Measurements from ENCODE around the gene TBX21.

The TBX21 gene

DNA sequence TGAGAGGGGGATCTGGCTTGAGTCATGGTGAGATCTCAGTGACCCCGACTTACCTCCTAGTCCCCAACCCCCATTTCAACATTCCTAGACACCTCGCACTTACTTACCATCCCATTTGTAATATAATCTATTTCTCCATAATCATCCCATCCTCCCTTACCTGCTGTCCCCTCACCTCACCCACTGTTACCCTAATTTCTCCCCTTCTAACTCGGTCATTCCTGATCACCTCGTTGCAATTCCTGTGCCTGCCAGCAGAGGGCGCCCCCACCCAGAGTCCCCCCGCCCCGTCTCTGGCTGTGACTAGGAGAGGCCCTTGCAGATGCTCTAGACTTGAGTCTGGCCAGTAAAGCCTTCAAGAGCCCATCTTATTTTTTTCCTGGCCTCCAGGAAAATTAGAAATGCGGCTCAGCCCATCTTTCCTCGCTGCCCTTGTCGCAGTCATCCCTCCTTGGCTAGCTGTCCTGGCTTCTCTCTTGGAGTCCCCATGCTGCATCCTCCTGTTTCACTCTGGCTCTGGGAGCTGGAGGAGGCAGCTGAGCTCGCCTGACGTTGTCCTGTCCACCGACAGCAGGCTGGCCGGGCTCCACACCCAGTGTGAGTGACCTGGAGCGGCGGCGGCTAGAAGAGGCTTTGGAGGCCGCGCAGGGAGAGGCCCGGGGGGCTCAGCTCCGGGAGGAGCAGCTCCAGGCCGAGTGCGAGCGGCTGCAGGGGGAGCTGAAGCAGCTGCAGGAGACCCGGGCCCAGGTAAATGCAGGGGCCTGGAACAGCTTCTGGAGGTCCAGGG is 34.1 kb upstream of the TBX21 start:
- DNase-seq (ENCODE audit: low read depth), result peak; percentile 63
- no peak overlapping the region for H3K4me3 ChIP-seq (ENCODE audit: low read depth, low read length)
- TF ChIP-seq, protein P1, sequence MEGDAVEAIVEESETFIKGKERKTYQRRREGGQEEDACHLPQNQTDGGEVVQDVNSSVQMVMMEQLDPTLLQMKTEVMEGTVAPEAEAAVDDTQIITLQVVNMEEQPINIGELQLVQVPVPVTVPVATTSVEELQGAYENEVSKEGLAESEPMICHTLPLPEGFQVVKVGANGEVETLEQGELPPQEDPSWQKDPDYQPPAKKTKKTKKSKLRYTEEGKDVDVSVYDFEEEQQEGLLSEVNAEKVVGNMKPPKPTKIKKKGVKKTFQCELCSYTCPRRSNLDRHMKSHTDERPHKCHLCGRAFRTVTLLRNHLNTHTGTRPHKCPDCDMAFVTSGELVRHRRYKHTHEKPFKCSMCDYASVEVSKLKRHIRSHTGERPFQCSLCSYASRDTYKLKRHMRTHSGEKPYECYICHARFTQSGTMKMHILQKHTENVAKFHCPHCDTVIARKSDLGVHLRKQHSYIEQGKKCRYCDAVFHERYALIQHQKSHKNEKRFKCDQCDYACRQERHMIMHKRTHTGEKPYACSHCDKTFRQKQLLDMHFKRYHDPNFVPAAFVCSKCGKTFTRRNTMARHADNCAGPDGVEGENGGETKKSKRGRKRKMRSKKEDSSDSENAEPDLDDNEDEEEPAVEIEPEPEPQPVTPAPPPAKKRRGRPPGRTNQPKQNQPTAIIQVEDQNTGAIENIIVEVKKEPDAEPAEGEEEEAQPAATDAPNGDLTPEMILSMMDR (conservative IDR thresholded peaks at IDR 0.05; ENCODE audit: low read depth, low read length), result peak; percentile 90

DNA sequence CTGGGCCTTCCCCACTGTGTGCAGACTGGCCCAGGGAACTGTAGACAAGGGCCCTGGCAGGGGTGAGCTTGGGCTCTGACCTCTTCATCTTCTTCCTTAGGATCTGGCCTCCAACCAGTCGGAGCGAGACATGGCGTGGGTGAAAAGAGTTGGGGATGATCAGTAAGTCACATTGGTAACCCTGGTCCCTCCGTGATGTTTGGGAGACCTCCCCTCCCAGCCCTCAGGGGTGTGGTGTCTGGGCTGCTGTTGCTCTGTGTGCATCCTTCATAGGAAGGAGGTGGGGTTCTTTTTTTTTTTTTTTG is 33.5 kb upstream of the TBX21 start:
- no peak for DNase-seq (ENCODE audit: low read depth)
- TF ChIP-seq, protein P1 (conservative IDR thresholded peaks at IDR 0.05; ENCODE audit: low read depth, low read length), result no peak
- H3K4me3 ChIP-seq (ENCODE audit: low read depth, low read length), result no peak overlapping the region

DNA sequence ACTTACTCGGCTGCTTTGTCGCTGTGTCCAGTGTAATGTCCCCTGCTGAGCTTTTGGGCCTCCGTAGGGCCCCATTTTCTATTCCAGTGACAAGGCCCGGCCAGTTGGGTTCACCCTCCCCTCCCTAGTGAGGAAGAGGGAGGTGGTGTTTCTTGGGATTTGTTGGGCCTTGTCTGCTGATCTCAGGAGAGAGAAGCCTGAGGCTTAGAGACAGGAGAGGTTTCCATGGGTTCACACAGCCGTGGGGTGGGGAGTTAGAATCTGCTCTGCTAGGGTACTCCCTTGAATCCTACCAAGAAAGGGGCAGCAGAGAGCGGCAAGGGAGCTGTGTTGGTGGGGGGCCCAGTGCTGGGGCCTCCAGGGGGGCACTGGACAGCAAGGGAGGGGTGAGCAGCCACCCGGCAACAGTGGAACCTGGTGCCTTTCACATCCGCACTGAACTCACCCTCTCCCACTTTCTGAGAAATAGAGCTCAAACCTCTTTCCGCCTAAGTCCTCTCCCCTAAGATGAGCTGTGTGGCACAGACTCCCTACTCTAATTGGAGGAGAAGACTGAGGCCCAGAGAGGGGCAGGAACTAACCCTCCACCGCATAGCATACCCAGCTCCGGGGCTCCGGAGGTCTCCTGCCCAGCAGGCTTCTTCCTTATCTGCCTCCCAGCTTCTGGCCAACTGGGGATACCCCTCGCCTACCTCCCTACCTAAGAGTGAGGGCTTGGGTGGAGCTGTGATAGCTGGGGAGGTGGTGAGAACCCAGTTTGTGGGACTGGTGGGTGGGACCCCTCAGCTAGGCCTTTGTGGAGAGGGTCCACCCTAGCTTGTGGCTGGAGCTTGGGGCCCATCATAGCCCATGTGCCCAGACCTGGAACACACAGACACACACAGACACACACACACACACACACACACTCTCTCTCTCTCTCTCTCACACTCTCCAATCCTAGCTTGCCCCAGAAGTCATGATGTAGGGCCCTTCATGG is 32.3 kb upstream of the TBX21 start:
- DNase-seq (ENCODE audit: low read depth), result no peak
- no peak overlapping the region for H3K4me3 ChIP-seq (ENCODE audit: low read depth, low read length)
- TF ChIP-seq, protein P1 (conservative IDR thresholded peaks at IDR 0.05; ENCODE audit: low read depth, low read length), result no peak

GRCh38 chr17:47701608-47702007 is 31.4 kb upstream of the TBX21 start:
- DNase-seq (ENCODE audit: low read depth), result no peak
- TF ChIP-seq, protein P1 (conservative IDR thresholded peaks at IDR 0.05; ENCODE audit: low read depth, low read length), result no peak
- H3K4me3 ChIP-seq (ENCODE audit: low read depth, low read length), result no peak overlapping the region

DNA sequence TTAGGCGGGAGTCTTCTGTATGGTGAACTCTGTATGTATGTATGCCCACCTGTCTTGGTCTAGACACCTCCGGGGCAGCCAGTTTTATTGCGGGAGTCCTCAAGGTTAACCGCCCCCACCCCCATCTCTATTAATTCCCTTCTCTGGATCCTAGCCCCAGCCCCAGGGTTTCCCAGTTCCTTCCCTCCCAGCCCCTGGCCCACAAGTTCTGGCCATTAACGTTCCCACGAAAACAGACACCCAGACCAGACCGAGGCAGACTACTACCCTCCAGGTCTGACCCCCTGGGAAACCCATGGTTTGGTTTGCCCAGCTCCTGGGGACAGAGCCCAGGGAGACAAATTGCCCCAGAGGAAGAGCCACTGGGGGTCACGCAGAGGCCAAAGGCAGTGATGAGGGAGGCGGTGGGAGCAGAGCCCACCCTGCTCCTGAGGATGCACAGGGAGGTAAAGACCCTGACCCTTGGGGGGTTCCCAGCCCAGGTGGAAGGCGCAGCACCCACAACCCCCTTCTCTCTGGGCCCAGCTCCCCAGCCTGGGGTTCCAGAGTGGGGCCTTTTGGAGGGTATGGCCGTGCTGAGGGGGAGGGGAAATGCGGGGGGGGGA is 30.5 kb upstream of the TBX21 start:
- no peak overlapping the region for H3K4me3 ChIP-seq (ENCODE audit: low read depth, low read length)
- TF ChIP-seq, protein P1 (conservative IDR thresholded peaks at IDR 0.05; ENCODE audit: low read depth, low read length), result no peak
- no peak for DNase-seq (ENCODE audit: low read depth)

DNA sequence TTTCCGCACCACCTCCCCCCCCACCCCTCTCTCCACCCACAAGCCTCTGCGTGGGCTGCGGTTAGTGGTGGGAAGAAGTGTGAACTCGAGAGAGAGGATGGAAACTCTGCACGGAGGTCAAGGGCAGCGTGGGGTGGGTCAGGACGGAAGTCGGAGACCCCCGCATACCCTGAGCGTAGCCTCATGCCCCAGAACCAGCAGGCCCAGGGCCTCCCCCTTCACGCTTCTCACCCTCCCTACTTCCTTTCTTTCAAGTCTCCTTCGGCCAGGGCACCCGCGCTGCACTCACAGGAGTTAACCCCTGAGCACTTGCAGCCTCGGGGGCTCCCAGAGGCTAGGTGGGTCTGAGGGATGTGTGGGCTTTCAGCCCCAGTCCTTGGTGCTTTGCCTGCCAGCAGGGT is 29.8 kb upstream of the TBX21 start:
- TF ChIP-seq, protein P1 (conservative IDR thresholded peaks at IDR 0.05; ENCODE audit: low read depth, low read length), result no peak
- DNase-seq (ENCODE audit: low read depth), result no peak
- H3K4me3 ChIP-seq (ENCODE audit: low read depth, low read length), result no peak overlapping the region
